GM19043 (cell line): Measurements from ENCODE around the gene ZNF366.

ENCODE experiments used
- ATAC-seq: cut with Tn5 transposase; IDR thresholded peaks from one replicate; pipeline ENCODE4 v1.9.1; 2021; ENCODE audit warnings: low read depth; ENCODE audit not compliant: unreplicated experiment

Gene ZNF366

GRCh38 chr5:72507231-72507906 is at the start of gene ZNF366:
TSS of gene ZNF366 (minus strand) at chr5:72507410. CDS start at chr5:72461496, 45,914 bp downstream.
- no peak for ATAC-seq

- peak; percentile 84 for ATAC-seq
Measured at GRCh38 chr5:72556351-72557166, 49.3 kb upstream of the ZNF366 start.

GRCh38 chr5:72555871-72556270 is 48.7 kb upstream of the ZNF366 start:
- no peak for ATAC-seq

- ATAC-seq, result no peak
Measured at GRCh38 chr5:72554897-72555296, 47.7 kb upstream of the ZNF366 start.

GRCh38 chr5:72552041-72552557 is 44.9 kb upstream of the ZNF366 start:
- no peak for ATAC-seq

- no peak for ATAC-seq
Measured at GRCh38 chr5:72550595-72550994, 43.4 kb upstream of the ZNF366 start.

- ATAC-seq, result no peak
Measured at GRCh38 chr5:72543811-72544210, 36.6 kb upstream of the ZNF366 start.

GRCh38 chr5:72543365-72543764 is 36.2 kb upstream of the ZNF366 start:
- no peak for ATAC-seq

GRCh38 chr5:72542695-72543094 is 35.5 kb upstream of the ZNF366 start:
- no peak for ATAC-seq

GRCh38 chr5:72541501-72542225 is 34.5 kb upstream of the ZNF366 start:
- no peak for ATAC-seq

GRCh38 chr5:72540759-72541438 is 33.7 kb upstream of the ZNF366 start:
- no peak for ATAC-seq

GRCh38 chr5:72539726-72540125 is 32.5 kb upstream of the ZNF366 start:
- no peak for ATAC-seq

- ATAC-seq, result no peak
Measured at GRCh38 chr5:72539038-72539437, 31.8 kb upstream of the ZNF366 start.

GRCh38 chr5:72537166-72537565 is 30.0 kb upstream of the ZNF366 start:
- ATAC-seq, result no peak

- no peak for ATAC-seq
Measured at GRCh38 chr5:72531496-72532190, 24.4 kb upstream of the ZNF366 start.

- no peak for ATAC-seq
Measured at GRCh38 chr5:72530196-72530595, 23.0 kb upstream of the ZNF366 start.

GRCh38 chr5:72529383-72529782 is 22.2 kb upstream of the ZNF366 start:
- ATAC-seq, result no peak

- ATAC-seq, result no peak
Measured at GRCh38 chr5:72525816-72526215, 18.6 kb upstream of the ZNF366 start.

GRCh38 chr5:72523960-72524582 is 16.9 kb upstream of the ZNF366 start:
- no peak for ATAC-seq
